ENCODE results near the gene ATXN10. TPM values are rescaled to one million over a fixed set of nuclear protein-coding genes. Genes with fewer than 3 reads are reported as not detected.

ATXN10 gene
- total RNA-seq, 2 donors from 2014 or later = 74.0 to 97.0 TPM

DNA sequence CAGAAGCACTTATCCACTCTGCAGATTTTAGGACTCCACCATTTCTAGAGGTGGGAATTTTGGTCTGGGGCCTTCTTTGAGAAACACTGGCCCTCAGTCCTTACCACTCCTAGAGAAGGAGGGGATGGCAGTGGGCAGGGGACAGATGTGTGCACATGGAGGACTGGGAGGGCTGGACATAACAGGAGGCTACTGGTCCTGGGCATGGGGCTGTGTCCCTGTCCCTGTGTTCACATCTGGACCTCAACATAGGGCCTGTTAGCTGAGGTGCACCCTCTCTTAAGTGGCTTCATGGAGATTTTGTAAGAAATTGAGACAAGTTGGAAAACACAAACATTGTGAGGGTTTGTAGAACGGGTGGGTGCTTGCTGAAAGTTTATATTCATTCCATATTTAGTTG, 103.4 kb downstream of the ATXN10 start:
- Mint-ChIP-seq H3K4me1 (ENCODE audit: low read depth in 2 of 2) (peaks cover 2 to 10% of the 10 kb centered on the region in 2 donors), H3K27ac (no peak overlapping the region), H3K9me3 (no peaks in the 10 kb centered on the region), H3K4me3 (no peak overlapping the region), H3K36me3 (no peaks in the 10 kb centered on the region), H3K27me3 (no peaks in the 10 kb centered on the region)
- DNase-seq (ENCODE audit: low spot score) (no peak), ATAC-seq (no peak)

DNA sequence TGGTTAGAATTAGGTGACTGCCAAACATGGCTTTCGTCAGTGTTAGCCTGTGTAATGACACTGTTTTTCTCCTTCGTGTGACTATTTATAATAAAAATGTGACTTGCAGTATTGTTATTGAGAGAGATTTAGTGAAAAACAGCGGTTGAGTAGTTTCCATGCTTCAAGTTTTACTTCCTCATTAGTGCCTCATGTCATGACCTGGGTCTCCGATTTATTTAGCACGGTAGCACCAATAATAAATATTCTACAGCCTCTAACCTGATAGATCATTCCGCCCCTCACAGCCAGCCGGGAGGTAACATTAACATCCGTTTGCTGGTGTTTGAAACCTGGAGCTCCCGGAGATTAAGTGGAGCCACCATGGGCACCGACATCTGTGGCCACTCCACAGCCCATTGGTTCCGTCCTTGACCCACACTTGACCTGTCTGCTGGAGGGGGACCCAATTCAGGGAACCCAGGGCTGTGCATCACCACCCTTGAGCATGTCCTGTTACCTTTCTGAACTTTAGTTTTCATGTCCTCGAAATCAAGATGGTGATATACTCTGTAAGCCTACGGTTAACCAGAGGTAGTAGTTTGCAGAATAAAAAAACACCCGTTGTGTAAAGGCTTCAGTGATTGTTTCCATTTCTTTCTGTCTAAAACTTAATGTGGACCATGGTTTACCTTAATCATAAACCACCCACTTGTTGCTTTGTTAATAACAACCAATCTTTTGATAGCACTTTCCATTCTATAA, 104.1 kb downstream of the ATXN10 start:
- Mint-ChIP-seq H3K27me3 (no peaks in the 10 kb centered on the region), H3K36me3 (no peaks in the 10 kb centered on the region), H3K4me1 (ENCODE audit: low read depth in 2 of 2) (peaks cover 2 to 10% of the 10 kb centered on the region in 2 donors), H3K9me3 (no peaks in the 10 kb centered on the region), H3K27ac (no peak overlapping the region), H3K4me3 (no peak overlapping the region)
- no peak for ATAC-seq
- DNase-seq (ENCODE audit: low spot score) = no peak

DNA sequence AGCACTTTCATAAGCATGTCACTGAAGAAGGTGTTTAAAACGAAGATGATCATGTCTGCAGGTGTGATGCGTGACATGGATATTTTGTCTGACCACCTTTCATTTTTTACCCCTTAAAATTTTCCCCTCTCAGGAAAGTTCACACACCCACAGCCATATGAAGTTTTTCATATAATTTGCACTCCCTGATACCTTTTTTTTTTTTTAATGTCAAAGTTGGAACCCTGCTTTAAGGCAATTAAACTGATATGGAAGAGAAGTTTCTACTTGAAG, 104.6 kb downstream of the ATXN10 start:
- no peak overlapping the region for H3K4me3 Mint-ChIP-seq
- no peaks in the 10 kb centered on the region for H3K27me3 Mint-ChIP-seq
- no peak for ATAC-seq
- peaks cover under 1% of the 10 kb centered on the region for H3K36me3 Mint-ChIP-seq
- H3K9me3 Mint-ChIP-seq = no peaks in the 10 kb centered on the region
- no peak for DNase-seq (ENCODE audit: low spot score)
- H3K4me1 Mint-ChIP-seq (ENCODE audit: low read depth in 2 of 2) = peaks cover 2 to 10% of the 10 kb centered on the region in 2 donors
- no peak overlapping the region for H3K27ac Mint-ChIP-seq

DNA sequence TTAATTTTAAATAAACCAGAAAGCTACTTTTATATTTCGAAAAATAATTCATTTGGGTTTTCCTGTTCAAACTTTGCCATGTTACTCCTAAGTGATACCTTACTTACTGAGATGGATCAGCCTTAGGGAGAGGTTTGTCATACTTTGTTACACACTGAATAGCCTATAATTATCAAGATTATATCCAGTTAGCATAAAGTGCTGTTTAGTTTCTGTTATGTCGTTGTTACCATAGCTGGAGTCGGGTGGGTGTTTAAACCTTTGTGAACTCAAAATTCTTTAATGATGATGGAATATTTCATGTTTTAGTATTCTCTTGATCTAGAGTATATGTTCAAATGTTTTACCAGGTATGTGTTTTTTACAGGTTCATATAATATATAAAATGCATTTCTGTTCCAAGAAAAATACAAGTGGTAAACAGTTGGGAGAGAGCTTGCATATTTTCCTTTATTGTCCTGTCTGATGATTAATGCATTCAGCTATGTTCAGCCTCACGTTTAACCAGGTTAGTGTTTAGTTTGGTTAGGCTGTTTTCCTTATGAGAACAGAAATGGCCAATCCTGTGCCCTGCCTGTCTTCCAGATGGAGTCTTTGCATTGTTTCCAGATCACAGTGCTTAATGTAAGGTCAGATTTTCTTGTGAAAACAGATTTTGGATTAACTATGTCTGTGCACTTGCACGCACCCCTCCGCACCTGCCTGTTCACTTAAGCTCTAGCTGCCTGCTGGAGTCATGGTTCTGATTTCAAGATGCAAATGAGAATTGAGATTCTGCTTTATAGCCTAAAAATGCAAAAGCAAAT, 105.6 kb downstream of the ATXN10 start:
- DNase-seq (ENCODE audit: low spot score) (no peak), ATAC-seq (no peak)
- H3K4me1 Mint-ChIP-seq (ENCODE audit: low read depth in 2 of 2) = peaks cover 2 to 13% of the 10 kb centered on the region in 2 donors
- no peaks in the 10 kb centered on the region for H3K27me3 Mint-ChIP-seq
- H3K36me3 Mint-ChIP-seq = peaks cover 5% of the 10 kb centered on the region
- no peak overlapping the region for H3K4me3 Mint-ChIP-seq
- no peaks in the 10 kb centered on the region for H3K9me3 Mint-ChIP-seq
- H3K27ac Mint-ChIP-seq = no peak overlapping the region

DNA sequence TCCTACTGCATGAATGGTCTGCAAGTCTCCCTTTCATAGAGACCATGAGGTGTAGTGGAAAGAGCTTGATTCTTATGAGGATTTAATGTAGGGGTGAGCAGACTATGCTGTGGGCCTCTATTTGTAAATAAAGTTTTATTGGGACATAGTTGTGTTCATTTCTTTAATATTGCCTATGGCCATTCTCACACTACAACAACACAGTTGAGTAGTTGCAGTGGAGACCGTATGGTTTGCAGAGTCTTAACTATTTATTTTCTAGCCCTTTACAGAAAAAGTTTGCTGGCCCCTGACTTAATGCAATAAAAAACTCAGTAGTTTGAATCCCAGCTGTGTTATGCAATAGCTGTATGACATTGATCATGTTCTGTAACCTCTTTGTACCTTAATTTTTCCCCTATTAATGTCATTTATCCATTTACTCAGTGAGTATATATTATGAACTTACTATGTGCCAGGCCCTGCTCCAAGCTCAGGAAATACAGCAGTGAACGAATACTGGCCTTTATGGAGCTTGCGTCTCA, 106.3 kb downstream of the ATXN10 start:
- no peaks in the 10 kb centered on the region for H3K9me3 Mint-ChIP-seq
- no peak overlapping the region for H3K4me3 Mint-ChIP-seq
- H3K27me3 Mint-ChIP-seq = no peaks in the 10 kb centered on the region
- H3K27ac Mint-ChIP-seq = no peak overlapping the region
- H3K4me1 Mint-ChIP-seq (ENCODE audit: low read depth in 2 of 2) = peaks cover 1 to 7% of the 10 kb centered on the region in 2 donors
- H3K36me3 Mint-ChIP-seq = peaks cover 5% of the 10 kb centered on the region
- ATAC-seq = no peak
- no peak for DNase-seq (ENCODE audit: low spot score)

DNA sequence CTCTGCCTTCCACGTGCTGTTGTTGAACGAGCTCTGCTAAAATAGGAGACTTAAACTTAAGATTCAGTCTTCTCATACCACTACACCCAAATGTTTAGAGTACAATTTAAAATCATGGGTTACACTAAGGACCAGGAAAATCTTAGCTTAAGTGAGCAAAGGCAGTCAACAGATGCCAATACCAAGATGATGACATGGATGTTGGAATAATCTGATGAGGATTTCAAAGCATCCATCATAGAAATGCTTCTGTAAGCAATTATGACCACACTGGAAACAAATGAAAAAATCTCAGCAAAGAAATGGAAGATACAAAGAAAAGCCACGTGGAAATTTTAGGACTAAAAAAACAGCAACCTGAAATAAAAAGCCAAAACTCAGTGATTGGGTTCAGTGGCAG, 109.8 kb downstream of the ATXN10 start:
- H3K27me3 Mint-ChIP-seq = no peaks in the 10 kb centered on the region
- no peak for DNase-seq (ENCODE audit: low spot score)
- no peak overlapping the region for H3K27ac Mint-ChIP-seq
- no peak for ATAC-seq
- no peaks in the 10 kb centered on the region for H3K9me3 Mint-ChIP-seq
- H3K4me3 Mint-ChIP-seq = no peak overlapping the region
- H3K4me1 Mint-ChIP-seq (ENCODE audit: low read depth in 2 of 2) = peaks cover 0 to 4% of the 10 kb centered on the region in 2 donors
- peaks cover 5% of the 10 kb centered on the region for H3K36me3 Mint-ChIP-seq

DNA sequence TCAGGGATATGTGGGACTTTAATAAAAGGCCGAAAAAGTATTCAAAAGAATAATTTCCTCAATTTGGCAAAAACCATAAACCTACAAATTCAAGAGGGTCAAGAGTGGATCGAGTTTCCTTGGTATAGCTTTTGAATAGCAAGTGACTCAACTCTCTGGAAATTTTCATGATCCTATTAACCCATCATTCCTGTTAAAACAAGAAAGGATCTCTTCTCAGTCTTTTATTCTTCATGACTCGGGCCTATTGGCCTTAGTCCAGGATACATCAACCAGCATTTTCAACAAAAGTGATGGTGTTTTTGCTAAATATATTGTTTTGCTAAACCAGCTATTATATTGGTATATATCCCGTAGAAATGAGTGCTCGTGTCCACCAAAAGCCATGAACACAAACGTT, 110.3 kb downstream of the ATXN10 start:
- no peak for DNase-seq (ENCODE audit: low spot score)
- Mint-ChIP-seq H3K9me3 (no peaks in the 10 kb centered on the region), H3K36me3 (peaks cover 5% of the 10 kb centered on the region), H3K4me3 (no peak overlapping the region), H3K27ac (no peak overlapping the region), H3K4me1 (ENCODE audit: low read depth in 2 of 2) (peaks cover 0 to 4% of the 10 kb centered on the region in 2 donors), H3K27me3 (no peaks in the 10 kb centered on the region)
- ATAC-seq = no peak

DNA sequence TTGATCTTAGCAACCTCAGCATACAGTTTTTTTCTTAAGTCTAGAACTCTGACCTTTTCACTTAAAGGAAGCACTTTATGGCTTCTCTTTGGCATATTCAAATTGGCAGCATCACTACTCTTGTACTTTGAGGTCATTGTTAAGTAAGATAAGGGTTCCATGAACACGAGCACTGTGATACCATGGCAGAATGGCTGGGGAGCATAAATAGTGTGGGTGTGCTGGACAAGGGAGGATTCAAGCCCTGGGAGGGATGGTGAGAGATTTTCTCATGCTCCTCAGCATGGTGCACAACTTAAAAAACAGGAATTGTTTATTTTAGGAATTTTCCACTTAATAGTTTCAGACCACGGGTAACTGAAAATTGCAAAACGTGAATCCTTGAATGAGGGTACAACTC, 111.4 kb downstream of the ATXN10 start:
- Mint-ChIP-seq H3K4me3 (no peak overlapping the region), H3K9me3 (no peaks in the 10 kb centered on the region), H3K36me3 (peaks cover 5% of the 10 kb centered on the region), H3K27ac (no peak overlapping the region), H3K27me3 (no peaks in the 10 kb centered on the region), H3K4me1 (ENCODE audit: low read depth in 2 of 2) (peaks cover under 1 to 4% of the 10 kb centered on the region in 2 donors)
- ATAC-seq (no peak), DNase-seq (ENCODE audit: low spot score) (no peak)

DNA sequence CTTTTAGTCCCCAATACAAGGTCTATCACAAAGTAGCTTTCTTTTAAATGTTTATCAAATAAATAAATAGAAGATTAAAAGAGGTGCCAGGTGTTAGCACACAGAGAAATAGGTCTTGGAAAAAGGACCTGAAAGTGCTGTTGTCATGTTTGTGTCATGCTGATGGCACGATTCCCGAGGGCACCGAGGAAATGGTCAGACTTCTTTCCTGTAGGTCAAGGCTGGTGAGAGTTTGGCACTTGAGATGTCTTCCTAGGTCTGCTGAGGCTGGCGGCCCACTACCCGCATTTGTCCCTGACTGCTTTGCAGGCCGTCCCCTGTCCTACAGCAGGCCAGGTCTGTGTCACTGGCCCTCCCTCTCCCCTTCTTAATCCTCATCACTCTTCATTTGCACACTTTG, 112.1 kb downstream of the ATXN10 start:
- ATAC-seq (no peak), DNase-seq (ENCODE audit: low spot score) (no peak)
- Mint-ChIP-seq H3K36me3 (peaks cover 5% of the 10 kb centered on the region), H3K4me3 (no peak overlapping the region), H3K27ac (no peak overlapping the region), H3K27me3 (no peaks in the 10 kb centered on the region), H3K9me3 (no peaks in the 10 kb centered on the region), H3K4me1 (ENCODE audit: low read depth in 2 of 2) (peaks cover 4 to 6% of the 10 kb centered on the region in 2 donors)

DNA sequence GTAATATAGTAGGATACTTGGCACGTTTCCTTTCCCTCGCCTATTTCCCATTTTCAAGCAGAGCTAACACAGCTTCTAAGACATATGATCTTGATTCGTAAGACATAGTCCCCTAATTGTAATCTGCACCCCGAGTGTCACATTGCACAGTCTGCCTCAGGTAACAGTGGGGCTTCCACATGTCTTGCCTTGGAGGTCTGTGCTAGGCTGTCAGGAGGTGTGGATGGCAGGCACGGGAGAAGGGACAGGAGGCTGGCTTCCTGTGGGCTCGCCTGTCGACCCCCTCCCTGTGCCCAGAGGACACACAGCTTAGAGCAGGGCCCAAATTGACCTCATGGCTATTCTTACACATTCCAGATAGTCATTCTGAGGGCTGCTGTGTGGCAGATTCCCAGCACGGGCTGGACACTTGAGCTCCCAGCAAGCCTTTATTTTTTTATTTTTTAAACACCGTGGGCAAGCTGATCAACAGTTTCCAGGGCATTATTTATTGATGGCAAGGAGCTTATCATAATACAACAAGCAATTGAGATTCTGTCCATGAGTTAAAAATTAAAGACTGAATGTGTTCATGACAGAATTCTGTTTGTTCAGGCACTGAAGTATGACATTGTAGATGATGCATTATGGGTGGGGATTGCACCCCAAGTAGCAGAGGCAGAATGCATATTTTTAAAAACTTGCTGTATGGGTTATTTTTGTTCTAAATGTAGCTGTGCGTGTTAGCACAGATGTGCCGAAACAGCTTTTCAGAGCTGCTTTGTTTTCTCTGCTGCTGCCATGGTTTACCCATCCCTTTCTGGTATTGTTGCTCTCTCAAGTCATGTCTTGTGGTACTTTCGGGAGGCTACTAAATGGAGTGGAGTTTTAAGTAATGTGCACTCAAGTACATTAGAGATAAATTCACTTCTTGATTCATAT, 113.0 kb downstream of the ATXN10 start:
- no peak overlapping the region for H3K27ac Mint-ChIP-seq
- H3K4me3 Mint-ChIP-seq = no peak overlapping the region
- H3K36me3 Mint-ChIP-seq = peaks cover 5% of the 10 kb centered on the region
- DNase-seq (ENCODE audit: low spot score) = no peak
- no peak for ATAC-seq
- peaks cover 4 to 6% of the 10 kb centered on the region in 2 donors for H3K4me1 Mint-ChIP-seq (ENCODE audit: low read depth in 2 of 2)
- no peaks in the 10 kb centered on the region for H3K9me3 Mint-ChIP-seq
- no peaks in the 10 kb centered on the region for H3K27me3 Mint-ChIP-seq

DNA sequence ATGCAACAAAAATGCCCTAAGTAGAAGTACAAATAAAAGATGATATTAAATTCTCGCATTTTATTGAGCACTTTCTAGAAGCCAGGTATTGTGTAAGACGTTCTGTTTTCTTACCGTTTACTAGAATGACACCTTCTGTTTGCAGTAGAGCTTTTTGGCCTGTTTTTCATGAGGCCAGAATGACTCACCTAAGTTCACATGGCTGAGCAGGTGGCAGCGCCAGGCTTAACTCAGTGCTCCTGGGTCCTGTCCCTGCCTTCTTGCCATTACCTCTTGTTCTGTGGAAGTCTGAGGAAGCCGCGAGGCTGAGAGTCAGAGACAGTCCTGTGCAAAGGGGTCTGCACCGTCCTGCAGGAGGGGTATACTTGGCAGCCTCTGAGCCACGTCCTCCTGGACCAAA, 113.8 kb downstream of the ATXN10 start:
- ATAC-seq (no peak), DNase-seq (ENCODE audit: low spot score) (no peak)
- Mint-ChIP-seq H3K27ac (no peak overlapping the region), H3K27me3 (no peaks in the 10 kb centered on the region), H3K4me3 (no peak overlapping the region), H3K36me3 (peaks cover 5% of the 10 kb centered on the region), H3K9me3 (no peaks in the 10 kb centered on the region), H3K4me1 (ENCODE audit: low read depth in 2 of 2) (peaks cover 4 to 6% of the 10 kb centered on the region in 2 donors)

DNA sequence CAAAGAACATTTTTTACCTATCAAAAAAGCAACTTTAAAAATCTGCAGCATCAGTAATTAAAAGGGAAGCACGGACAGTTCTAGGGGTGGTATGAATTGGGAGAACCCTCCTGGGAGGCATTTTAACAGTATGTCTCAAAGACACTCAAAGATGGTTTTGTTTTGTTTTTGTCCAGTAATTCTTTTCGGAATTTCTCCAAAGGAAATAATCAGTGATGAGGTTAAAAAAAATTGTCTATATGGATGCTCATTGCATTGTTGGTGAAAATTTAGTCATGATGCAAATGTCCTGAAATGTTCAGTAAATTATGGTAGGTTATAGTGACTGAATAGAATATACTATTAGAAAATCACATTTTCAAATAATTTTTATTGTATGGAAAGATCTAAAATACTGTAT, 115.1 kb downstream of the ATXN10 start:
- Mint-ChIP-seq H3K27ac (no peak overlapping the region), H3K4me1 (ENCODE audit: low read depth in 2 of 2) (peaks cover 0 to 6% of the 10 kb centered on the region in 2 donors), H3K27me3 (no peaks in the 10 kb centered on the region), H3K36me3 (no peaks in the 10 kb centered on the region), H3K9me3 (no peaks in the 10 kb centered on the region), H3K4me3 (no peak overlapping the region)
- ATAC-seq = no peak
- no peak for DNase-seq (ENCODE audit: low spot score)

DNA sequence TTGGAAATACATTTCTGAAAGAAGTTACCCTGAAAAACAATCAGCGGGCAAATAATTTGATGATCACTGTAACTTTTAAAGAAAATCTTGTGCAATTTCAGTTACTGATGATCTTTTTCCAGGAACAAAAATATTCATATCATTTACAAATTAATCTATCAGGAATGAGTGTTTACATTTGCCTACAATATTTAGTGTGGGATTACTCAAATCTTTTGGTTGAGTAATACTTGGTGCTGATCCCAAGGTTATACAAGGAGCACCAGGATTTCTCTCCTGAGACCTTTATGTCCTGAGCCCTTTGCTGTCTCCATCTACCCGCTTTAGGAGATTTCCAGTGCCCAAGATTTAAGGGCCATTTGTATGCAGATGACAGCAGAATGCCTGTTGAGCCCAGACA, 116.1 kb downstream of the ATXN10 start:
- Mint-ChIP-seq H3K9me3 (no peaks in the 10 kb centered on the region), H3K4me3 (no peak overlapping the region), H3K27me3 (no peaks in the 10 kb centered on the region), H3K36me3 (no peaks in the 10 kb centered on the region), H3K27ac (no peak overlapping the region), H3K4me1 (ENCODE audit: low read depth in 2 of 2) (peaks cover 0 to 6% of the 10 kb centered on the region in 2 donors)
- ATAC-seq = no peak
- no peak for DNase-seq (ENCODE audit: low spot score)

All from natural killer cell treated with Interleukin-12 subunit alpha and Interleukin-12 subunit beta and Interleukin-15 and Interleukin-18, amount 100 ng/mL, for 72 hours (primary cell).